Sigmoid colon (tissue), 7 donors: ENCODE measurements around the gene ATG10. TPM values are rescaled to one million over a fixed set of nuclear protein-coding genes. Genes with fewer than 3 reads are reported as not detected.

Source experiments
- DNase-seq: peaks from one replicate; pipeline ENCODE4 v3.0.0-alpha.2; 2019
- H3K27ac ChIP-seq, 4 donors: fragments of 200-600 bp; sonication (generic); one replicate each; pipeline ENCODE4 v1.5.1; 2016 to 2019; ENCODE audit warnings: mild to moderate bottlenecking in 1 of 4
- H3K27me3 ChIP-seq, 3 donors: fragments of 200-600 bp; sonication (generic); one replicate each; pipeline ENCODE4 v1.5.1; 2019; ENCODE audit warnings: mild to moderate bottlenecking in 1 of 3
- H3K36me3 ChIP-seq, 4 donors: fragments of 200-600 bp; sonication (generic); one replicate each; pipeline ENCODE4 v1.5.1; 2016 to 2019
- H3K4me1 ChIP-seq, 4 donors: fragments of 200-600 bp; sonication (generic); one replicate each; pipeline ENCODE4 v1.5.1; 2017 to 2019
- H3K4me3 ChIP-seq, 4 donors: fragments of 200-600 bp; sonication (generic); one replicate each; pipeline ENCODE4 v1.5.1; 2017 to 2019; ENCODE audit warnings: mild to moderate bottlenecking in 2 of 4, moderate library complexity in 1 of 4
- H3K9me3 ChIP-seq, 4 donors: fragments of 200-600 bp in 3 of 4; sonication (generic) in 3 of 4; one replicate each; pipeline versions ENCODE4 v1.5.1 to v1.6.1; 2013 to 2019
- CTCF ChIP-seq, 4 experiments: fragments of 450-650 bp in 3 of 4; fragments of 200-600 bp in 1 of 4; IDR thresholded peaks; one replicate each; pipeline ENCODE4 v1.5.1; 2016 to 2019; ENCODE audit warnings: antibody characterized with exemption in 4 of 4, mild to moderate bottlenecking in 3 of 4, moderate library complexity in 2 of 4
- EP300 ChIP-seq, 4 donors: sonication (generic); formaldehyde crosslinking; IDR thresholded peaks; one replicate each; pipeline ENCODE4 v1.6.1; 2017; ENCODE audit warnings: antibody characterized with exemption in 4 of 4
- POLR2A ChIP-seq, 2 donors: fragments of 450-650 bp; IDR thresholded peaks; one replicate each; pipeline ENCODE4 v1.6.1; 2016; ENCODE audit warnings: antibody characterized with exemption in 2 of 2, mild to moderate bottlenecking in 2 of 2, moderate library complexity in 2 of 2
- POLR2AphosphoS5 ChIP-seq, 4 donors: sonication (generic); formaldehyde crosslinking; IDR thresholded peaks; one replicate each; pipeline ENCODE4 v1.6.1; 2017; ENCODE audit warnings: antibody characterized with exemption in 4 of 4
- WGBS, 2 donors: extraction: QIAGEN DNeasy Blood & Tissue Kit; methylation state at CpG; one replicate each; pipeline ENCODE4 v1.1.7; 2013; 5-methylcytosine and 5-hydroxymethylcytosine counted together
- intact Hi-C: fragments of 100-400 bp; cut with DNase I; formaldehyde crosslinking; loops from one replicate; pipeline ENCODE4 v1.15.1; 2023
- polyA plus RNA-seq, 3 donors: library from polyadenylated mRNA; stranded (reverse); fragments of 200-250 nt; gene quantifications; one replicate each; pipeline ENCODE4 v1.2.3, GENCODE V29; 2013
- total RNA-seq, 4 donors: library from RNA; depleted of rRNA; stranded (reverse); fragments of >200 nt; gene quantifications; one replicate each; pipeline ENCODE4 v1.1.0, GENCODE V29; 2016
- donor health status: healthy with polysubstance abuse.
- donor health status: Bipolar disorder and iron deficiency.
- donor health status: healthy.

Gene ATG10
- total and polyA plus RNA-seq, 7 donors: 4.2 to 13.2 (median 8.4) TPM

GRCh38 chr5:82287625-82288024 lies 315.8 kb downstream of the ATG10 start:
- Histone ChIP-seq H3K27me3 (no peaks in the 10 kb centered on the region), H3K27ac (no peak overlapping the region), H3K9me3 (no peaks in the 10 kb centered on the region), H3K4me1 (peaks cover 0 to 6% (median 0%) of the 10 kb centered on the region in 4 donors), H3K4me3 (no peak overlapping the region), H3K36me3 (no peaks in the 10 kb centered on the region)
- WGBS, 2 donors: 60 to 78% methylated on average over 3 of the region's 3 CpGs
- DNase-seq: no peak
- TF ChIP-seq CTCF (IDR thresholded peaks at IDR 0.05): no peak
- TF ChIP-seq POLR2AphosphoS5 (IDR thresholded peaks at IDR 0.05): no peak
- TF ChIP-seq POLR2A (IDR thresholded peaks at IDR 0.05): no peak
- TF ChIP-seq EP300 (IDR thresholded peaks at IDR 0.05): no peak
- intact Hi-C loops: no loop called here

GRCh38 chr5:82290005-82290404 lies 318.2 kb downstream of the ATG10 start:
- Histone ChIP-seq H3K9me3 (no peaks in the 10 kb centered on the region), H3K36me3 (no peaks in the 10 kb centered on the region), H3K4me1 (peaks cover 0 to 6% (median 0%) of the 10 kb centered on the region in 4 donors), H3K27me3 (no peaks in the 10 kb centered on the region), H3K27ac (no peak overlapping the region), H3K4me3 (no peak overlapping the region)
- no peak for DNase-seq
- intact Hi-C loops: no loop called here
- no peak for TF ChIP-seq POLR2A (IDR thresholded peaks at IDR 0.05)
- no peak for TF ChIP-seq CTCF (IDR thresholded peaks at IDR 0.05)
- no peak for TF ChIP-seq POLR2AphosphoS5 (IDR thresholded peaks at IDR 0.05)
- no peak for TF ChIP-seq EP300 (IDR thresholded peaks at IDR 0.05)
- WGBS, 2 donors: 85 to 89% methylated on average over 2 of the region's 2 CpGs

- no peaks in the 10 kb centered on the region for H3K27me3 ChIP-seq
- no peak for DNase-seq
- intact Hi-C loops: no loop called here
- H3K36me3 ChIP-seq: no peaks in the 10 kb centered on the region
- TF ChIP-seq POLR2A (IDR thresholded peaks at IDR 0.05) (no peak), EP300 (IDR thresholded peaks at IDR 0.05) (no peak), POLR2AphosphoS5 (IDR thresholded peaks at IDR 0.05) (no peak), CTCF (IDR thresholded peaks at IDR 0.05) (no peak)
- no peak overlapping the region for H3K4me3 ChIP-seq
- H3K27ac ChIP-seq: no peak overlapping the region
- H3K9me3 ChIP-seq: no peaks in the 10 kb centered on the region
- WGBS, 2 donors: 93 to 95% methylated on average over 6 of the region's 6 CpGs
- peaks cover 0 to 6% (median 0%) of the 10 kb centered on the region in 4 donors for H3K4me1 ChIP-seq
Observed at GRCh38 chr5:82290908-82291307, 319.1 kb downstream of the ATG10 start.

- H3K36me3 ChIP-seq: no peaks in the 10 kb centered on the region
- no peaks in the 10 kb centered on the region for H3K27me3 ChIP-seq
- no peak overlapping the region for H3K4me3 ChIP-seq
- no peak for DNase-seq
- H3K4me1 ChIP-seq: peaks cover 0 to 6% (median 0%) of the 10 kb centered on the region in 4 donors
- no peak overlapping the region for H3K27ac ChIP-seq
- 67 to 79% methylated on average over 2 of the region's 2 CpGs for WGBS, 2 donors
- no peaks in the 10 kb centered on the region for H3K9me3 ChIP-seq
- no peak for TF ChIP-seq CTCF (IDR thresholded peaks at IDR 0.05)
- no peak for TF ChIP-seq EP300 (IDR thresholded peaks at IDR 0.05)
- intact Hi-C loops: no loop called here
Observed at GRCh38 chr5:82291420-82291819, 319.6 kb downstream of the ATG10 start.

GRCh38 chr5:82295144-82295543 lies 323.3 kb downstream of the ATG10 start:
- TF ChIP-seq POLR2AphosphoS5 (IDR thresholded peaks at IDR 0.05): no peak
- TF ChIP-seq EP300 (IDR thresholded peaks at IDR 0.05): no peak
- no peak for TF ChIP-seq POLR2A (IDR thresholded peaks at IDR 0.05)
- TF ChIP-seq CTCF (IDR thresholded peaks at IDR 0.05): no peak
- intact Hi-C loops: no loop called here
- DNase-seq: no peak

More at GRCh38 chr5:82295144-82295543, 323.3 kb downstream of the ATG10 start:
- Histone ChIP-seq H3K9me3 (no peaks in the 10 kb centered on the region), H3K36me3 (no peaks in the 10 kb centered on the region), H3K27ac (no peak overlapping the region), H3K4me3 (no peak overlapping the region), H3K27me3 (no peaks in the 10 kb centered on the region), H3K4me1 (no peaks in the 10 kb centered on the region)
